A549 (cell line): ENCODE measurements around the gene PRDM12. TPM values are rescaled to one million over a fixed set of nuclear protein-coding genes. Genes with fewer than 3 reads are reported as not detected.
A peak's percentile ranks its signal among the peaks of the same experiment; 100 is the strongest.

ENCODE experiments used
- ATAC-seq, 2 experiments: fragments of 200-7000 bp in 1 of 2; fragments of >200 bp in 1 of 2; cut with Nextera tagmentation in 1 of 2; cut with Tn5 transposase in 1 of 2; 3 replicates each; pipeline versions ENCODE4 v1.8.0 to v1.9.1; 2018 to 2020; ENCODE audit warnings: mild to moderate bottlenecking in 1 of 2, moderate library complexity in 1 of 2
- CTCF ChIA-PET: fragments of 300-600 bp; sonication (Branson Sonifier 250); formaldehyde crosslinking; extraction: SDS; loops from one replicate; lab custom pipeline; 2021; ENCODE audit warnings: antibody characterized with exemption, inconsistent platforms; lab: Yijun Ruan, JAX
- POLR2A ChIA-PET: fragments of 350-600 bp; formaldehyde crosslinking; extraction: SDS; loops from one replicate; lab custom pipeline; 2021; ENCODE audit warnings: antibody characterized with exemption, inconsistent platforms; lab: Yijun Ruan, JAX
- DNase-seq, 2 experiments: peaks; one replicate each; pipeline versions ENCODE4 v3.0.0 to v3.0.0-alpha.2; 2011 to 2016; ENCODE audit warnings: low read depth in 1 of 2, low spot score in 1 of 2
- FAIRE-seq: peaks from 2 replicates; lab custom pipeline; 2011; peaks lifted over from hg19 to GRCh38; lab: Jason Lieb, UNC
- H3K27ac ChIP-seq, 2 experiments: fragments of >200 bp; sonication (Bioruptor Twin); formaldehyde crosslinking; 3 replicates each; pipeline ENCODE4 v1.5.1; 2016 to 2017
- H3K4me1 ChIP-seq: fragments of >200 bp; sonication (Bioruptor Twin); formaldehyde crosslinking; 3 replicates; pipeline ENCODE4 v1.6.1; 2016
- H3K4me2 ChIP-seq: fragments of >200 bp; sonication (Bioruptor Twin); formaldehyde crosslinking; 3 replicates; pipeline ENCODE4 v1.6.1; 2016
- H3K4me3 ChIP-seq: fragments of >200 bp; sonication (Bioruptor Twin); formaldehyde crosslinking; 3 replicates; pipeline ENCODE4 v1.5.1; 2016
- H3K9me3 ChIP-seq: fragments of >200 bp; sonication (Bioruptor Twin); formaldehyde crosslinking; 3 replicates; pipeline ENCODE4 v1.6.1; 2016
- CBX2 ChIP-seq: fragments of 200-600 bp; sonication (generic); IDR thresholded peaks from 2 replicates; pipeline ENCODE4 v1.6.1; 2016; ENCODE audit warnings: low read depth, mild to moderate bottlenecking, borderline replicate concordance
- CBX8 ChIP-seq: fragments of 200-600 bp; sonication (generic); IDR thresholded peaks from 2 replicates; pipeline ENCODE4 v1.6.1; 2016
- CHD4 ChIP-seq: fragments of 200-600 bp; sonication (generic); IDR thresholded peaks from 2 replicates; pipeline ENCODE4 v1.6.1; 2016; ENCODE audit warnings: antibody characterized with exemption, mild to moderate bottlenecking, borderline replicate concordance
- E2F6 ChIP-seq: IDR thresholded peaks from 2 replicates; pipeline ENCODE4 v1.6.1; 2012; ENCODE audit warnings: low read depth, borderline replicate concordance
- EHF ChIP-seq: fragments of 250-450 bp; sonication (Bioruptor Pico); IDR thresholded peaks from 2 replicates; pipeline ENCODE4 v1.5.0; 2020; ENCODE audit warnings: mild to moderate bottlenecking
- FOXS1 ChIP-seq: fragments of 250-450 bp; sonication (Bioruptor Pico); IDR thresholded peaks from 2 replicates; pipeline ENCODE4 v1.5.0; 2020; ENCODE audit warnings: mild to moderate bottlenecking, moderate library complexity
- GATA3 ChIP-seq: IDR thresholded peaks from 2 replicates; pipeline ENCODE4 v1.6.1; 2012; ENCODE audit warnings: borderline replicate concordance
- HDAC2 ChIP-seq: fragments of 200-600 bp; sonication (generic); IDR thresholded peaks from 2 replicates; pipeline ENCODE4 v1.6.1; 2016
- HEYL ChIP-seq: fragments of 250-450 bp; sonication (Bioruptor Pico); IDR thresholded peaks from 2 replicates; pipeline ENCODE4 v1.8.0; 2021; ENCODE audit warnings: mild to moderate bottlenecking, moderate library complexity
- HOXB13 ChIP-seq: fragments of 250-450 bp; sonication (Bioruptor Pico); IDR thresholded peaks from 2 replicates; pipeline ENCODE4 v1.5.0; 2020; ENCODE audit warnings: low read depth, mild to moderate bottlenecking, moderate library complexity
- HOXB5 ChIP-seq: fragments of 250-450 bp; sonication (Bioruptor Pico); IDR thresholded peaks from 2 replicates; pipeline ENCODE4 v1.5.0; 2020; ENCODE audit warnings: mild to moderate bottlenecking, moderate library complexity
- JUN ChIP-seq, 2 experiments: fragments of >200 bp; sonication (Bioruptor Twin); formaldehyde crosslinking; IDR thresholded peaks; 2 replicates in 1 of 2; 3 replicates in 1 of 2; pipeline ENCODE4 v1.6.1; 2016 to 2017
- KDM1A ChIP-seq: fragments of 200-600 bp; sonication (generic); IDR thresholded peaks from 2 replicates; pipeline ENCODE4 v1.6.1; 2016; ENCODE audit warnings: low read depth, mild to moderate bottlenecking
- MYC ChIP-seq: IDR thresholded peaks from 2 replicates; pipeline ENCODE4 v1.6.1; 2012; ENCODE audit warnings: mild to moderate bottlenecking, inconsistent platforms, low read length, improper control_type of control experiment, borderline replicate concordance
- NFE2L2 ChIP-seq: fragments of 150-350 bp; conservative IDR thresholded peaks from 2 replicates; pipeline ENCODE4 v1.6.1; 2014; ENCODE audit warnings: low read length
- POLR2AphosphoS2 ChIP-seq: conservative IDR thresholded peaks from 2 replicates; pipeline ENCODE4 v1.6.1; 2012; ENCODE audit warnings: low read length, improper control_type of control experiment, inconsistent platforms
- RARB ChIP-seq: fragments of 250-450 bp; sonication (Bioruptor Pico); IDR thresholded peaks from 2 replicates; pipeline ENCODE4 v1.8.0; 2021; ENCODE audit warnings: mild to moderate bottlenecking, moderate library complexity
- SMC3 ChIP-seq: fragments of >200 bp; sonication (Bioruptor Twin); formaldehyde crosslinking; IDR thresholded peaks from 3 replicates; pipeline ENCODE4 v1.6.1; 2018; ENCODE audit warnings: inconsistent platforms
- ZC3H11A ChIP-seq: fragments of 450-650 bp; IDR thresholded peaks from 2 replicates; pipeline ENCODE4 v1.6.1; 2014; ENCODE audit warnings: antibody characterized with exemption, mild to moderate bottlenecking
- ZFP36 ChIP-seq: fragments of 450-650 bp; IDR thresholded peaks from 2 replicates; pipeline ENCODE4 v1.6.1; 2014; ENCODE audit warnings: borderline replicate concordance; ENCODE audit not compliant: partially characterized antibody
- ZNF302 ChIP-seq: fragments of 250-450 bp; sonication (Bioruptor Pico); IDR thresholded peaks from 2 replicates; pipeline ENCODE4 v1.9.0; 2021; ENCODE audit warnings: inconsistent platforms, mild to moderate bottlenecking, moderate library complexity
- WGBS: methylation state at CpG from one replicate; pipeline ENCODE4 v1.1.6; 2017; ENCODE audit errors: missing lambda C conversion rate; 5-methylcytosine and 5-hydroxymethylcytosine counted together
- polyA plus RNA-seq, 4 experiments: library from polyadenylated mRNA; depleted of rRNA in 3 of 4; stranded (reverse); fragments of >200 nt; fragmentation: RNase III in 1 of 4; extraction: RNeasy Plus Mini Kit Qiagen cat#74134 plus additional on column Dnase treatment in 1 of 4; gene quantifications; 2 replicates in 3 of 4; 3 replicates in 1 of 4; pipeline ENCODE4 v1.2.3, GENCODE V29; 2011 to 2017
- TF ChIP-seq, protein P1 (sequence below): IDR thresholded peaks from 2 replicates; pipeline ENCODE4 v1.6.1; 2012
- TF ChIP-seq, protein P2 (sequence below): fragments of 200-600 bp; sonication (generic); IDR thresholded peaks from 2 replicates; pipeline ENCODE4 v1.6.1; 2016; ENCODE audit warnings: antibody characterized with exemption, mild to moderate bottlenecking, moderate library complexity
- TF ChIP-seq, protein P3 (sequence below): fragments of >200 bp; sonication (Bioruptor Twin); formaldehyde crosslinking; IDR thresholded peaks from 3 replicates; pipeline ENCODE4 v1.6.1; 2016
- TF ChIP-seq, protein P4 (sequence below): fragments of >200 bp; sonication (Bioruptor Twin); formaldehyde crosslinking; IDR thresholded peaks from 2 replicates; pipeline ENCODE4 v1.6.1; 2016

Gene PRDM12
- polyA plus RNA-seq, 2 of the 4 experiments (the other 2 are of a cell fraction), result 0.09 to 0.17 TPM

DNA sequence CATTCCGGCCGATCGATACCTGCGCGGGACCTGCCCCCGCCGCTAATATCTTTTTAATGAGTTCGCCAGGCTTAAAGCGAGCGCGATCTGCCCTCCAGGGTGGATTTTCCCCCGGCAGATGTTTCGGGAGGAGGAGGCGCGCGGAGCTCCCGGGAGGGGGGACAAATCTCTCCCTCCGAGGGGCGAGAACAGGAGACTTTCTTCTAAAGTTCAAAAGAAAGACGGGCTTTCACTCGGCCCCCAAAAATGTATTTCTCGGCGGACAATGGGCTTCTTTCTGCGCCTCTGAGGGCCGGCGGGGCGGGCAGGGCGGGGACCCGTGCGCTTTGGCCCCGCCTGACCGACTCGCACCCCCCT lies 4.1 kb upstream of the PRDM12 start:
- peak overlapping the region; percentile 48 for H3K4me3 ChIP-seq
- WGBS, result 12% methylated on average over 15 of the region's 33 CpGs
- TF ChIP-seq JUN (IDR thresholded peaks at IDR 0.05) (no peak), NFE2L2 (no peak), GATA3 (no peak), POLR2AphosphoS2 (no peak), CBX2 (no peak), HOXB5 (CRISPR knock-in tag) (no peak), RARB (no peak), EHF (CRISPR knock-in tag) (no peak), KDM1A (no peak), SMC3 (no peak), HEYL (no peak)
- TF ChIP-seq, protein P1, sequence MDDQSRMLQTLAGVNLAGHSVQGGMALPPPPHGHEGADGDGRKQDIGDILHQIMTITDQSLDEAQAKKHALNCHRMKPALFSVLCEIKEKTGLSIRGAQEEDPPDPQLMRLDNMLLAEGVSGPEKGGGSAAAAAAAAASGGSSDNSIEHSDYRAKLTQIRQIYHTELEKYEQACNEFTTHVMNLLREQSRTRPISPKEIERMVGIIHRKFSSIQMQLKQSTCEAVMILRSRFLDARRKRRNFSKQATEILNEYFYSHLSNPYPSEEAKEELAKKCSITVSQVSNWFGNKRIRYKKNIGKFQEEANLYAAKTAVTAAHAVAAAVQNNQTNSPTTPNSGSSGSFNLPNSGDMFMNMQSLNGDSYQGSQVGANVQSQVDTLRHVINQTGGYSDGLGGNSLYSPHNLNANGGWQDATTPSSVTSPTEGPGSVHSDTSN, result no peak
- TF ChIP-seq, protein P2, sequence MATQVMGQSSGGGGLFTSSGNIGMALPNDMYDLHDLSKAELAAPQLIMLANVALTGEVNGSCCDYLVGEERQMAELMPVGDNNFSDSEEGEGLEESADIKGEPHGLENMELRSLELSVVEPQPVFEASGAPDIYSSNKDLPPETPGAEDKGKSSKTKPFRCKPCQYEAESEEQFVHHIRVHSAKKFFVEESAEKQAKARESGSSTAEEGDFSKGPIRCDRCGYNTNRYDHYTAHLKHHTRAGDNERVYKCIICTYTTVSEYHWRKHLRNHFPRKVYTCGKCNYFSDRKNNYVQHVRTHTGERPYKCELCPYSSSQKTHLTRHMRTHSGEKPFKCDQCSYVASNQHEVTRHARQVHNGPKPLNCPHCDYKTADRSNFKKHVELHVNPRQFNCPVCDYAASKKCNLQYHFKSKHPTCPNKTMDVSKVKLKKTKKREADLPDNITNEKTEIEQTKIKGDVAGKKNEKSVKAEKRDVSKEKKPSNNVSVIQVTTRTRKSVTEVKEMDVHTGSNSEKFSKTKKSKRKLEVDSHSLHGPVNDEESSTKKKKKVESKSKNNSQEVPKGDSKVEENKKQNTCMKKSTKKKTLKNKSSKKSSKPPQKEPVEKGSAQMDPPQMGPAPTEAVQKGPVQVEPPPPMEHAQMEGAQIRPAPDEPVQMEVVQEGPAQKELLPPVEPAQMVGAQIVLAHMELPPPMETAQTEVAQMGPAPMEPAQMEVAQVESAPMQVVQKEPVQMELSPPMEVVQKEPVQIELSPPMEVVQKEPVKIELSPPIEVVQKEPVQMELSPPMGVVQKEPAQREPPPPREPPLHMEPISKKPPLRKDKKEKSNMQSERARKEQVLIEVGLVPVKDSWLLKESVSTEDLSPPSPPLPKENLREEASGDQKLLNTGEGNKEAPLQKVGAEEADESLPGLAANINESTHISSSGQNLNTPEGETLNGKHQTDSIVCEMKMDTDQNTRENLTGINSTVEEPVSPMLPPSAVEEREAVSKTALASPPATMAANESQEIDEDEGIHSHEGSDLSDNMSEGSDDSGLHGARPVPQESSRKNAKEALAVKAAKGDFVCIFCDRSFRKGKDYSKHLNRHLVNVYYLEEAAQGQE, result no peak
- TF ChIP-seq, protein P3, sequence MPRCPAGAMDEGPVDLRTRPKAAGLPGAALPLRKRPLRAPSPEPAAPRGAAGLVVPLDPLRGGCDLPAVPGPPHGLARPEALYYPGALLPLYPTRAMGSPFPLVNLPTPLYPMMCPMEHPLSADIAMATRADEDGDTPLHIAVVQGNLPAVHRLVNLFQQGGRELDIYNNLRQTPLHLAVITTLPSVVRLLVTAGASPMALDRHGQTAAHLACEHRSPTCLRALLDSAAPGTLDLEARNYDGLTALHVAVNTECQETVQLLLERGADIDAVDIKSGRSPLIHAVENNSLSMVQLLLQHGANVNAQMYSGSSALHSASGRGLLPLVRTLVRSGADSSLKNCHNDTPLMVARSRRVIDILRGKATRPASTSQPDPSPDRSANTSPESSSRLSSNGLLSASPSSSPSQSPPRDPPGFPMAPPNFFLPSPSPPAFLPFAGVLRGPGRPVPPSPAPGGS, result no peak
- DNase-seq, result no peak
- peak overlapping the region; percentile 98 for H3K4me2 ChIP-seq
- no peaks in the 10 kb centered on the region for H3K9me3 ChIP-seq
- FAIRE-seq, result no peak
- ATAC-seq, result no peak
- POLR2A ChIA-PET, result no interaction called here
- H3K4me1 ChIP-seq, result peaks cover 30% of the 10 kb centered on the region
- CTCF ChIA-PET, result interaction anchor here (1.3 kb wide), 1 partner anchor 22 kb away, joined by 5 read pairs; no protein-coding TSS in a partner anchor
- H3K27ac ChIP-seq, result peak overlapping the region; percentile 9 to 63; a peak in 3 of 6 replicates

DNA sequence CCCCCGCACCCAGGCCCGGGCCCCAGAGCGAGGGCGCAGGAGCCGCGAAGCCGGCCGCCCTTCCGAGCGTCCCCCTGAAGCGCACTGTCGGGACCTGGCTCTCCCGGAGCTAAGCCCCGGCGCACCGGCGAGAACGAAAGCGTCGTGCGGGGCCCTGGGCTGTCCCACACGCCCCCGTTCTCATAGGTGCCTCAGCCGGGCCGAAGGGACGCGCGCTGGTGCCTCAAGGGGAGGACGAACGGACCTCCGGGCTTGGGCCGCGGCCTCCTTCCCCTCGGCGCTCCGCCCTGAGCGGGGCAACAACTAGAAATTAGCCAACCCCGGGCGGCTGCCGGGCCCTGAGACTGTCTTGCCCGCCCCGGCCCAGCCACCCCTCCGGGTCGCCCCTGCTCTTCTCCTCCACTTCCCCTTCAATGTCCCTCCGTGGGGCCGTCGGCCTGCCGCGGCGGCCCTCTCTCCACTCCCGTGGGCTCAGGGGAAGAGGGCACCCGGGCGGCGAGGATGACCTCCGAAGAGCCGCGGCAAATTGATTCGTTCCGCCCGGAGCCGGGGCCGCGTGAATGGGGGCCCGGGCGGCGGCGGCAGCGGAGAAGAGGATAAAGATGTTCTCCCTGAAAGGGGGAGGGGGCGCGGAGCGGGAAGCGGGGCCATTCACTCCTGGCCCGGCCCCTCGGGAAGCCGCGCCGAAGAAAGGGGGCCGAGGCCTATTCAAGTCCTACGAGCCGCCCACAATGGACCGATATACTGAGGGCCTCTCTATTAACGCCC lies 3.5 kb upstream of the PRDM12 start:
- ChIA-PET POLR2A (no interaction called here), CTCF (interaction anchor here (1.3 kb wide), 1 partner anchor 21 kb away, joined by 5 read pairs; no protein-coding TSS in a partner anchor)
- no peak for FAIRE-seq
- peak overlapping the region; percentile 98 for H3K4me2 ChIP-seq
- TF ChIP-seq FOXS1 (CRISPR knock-in tag), result no peak
- no peak for DNase-seq
- H3K4me3 ChIP-seq, result peak overlapping the region; percentile 48
- H3K27ac ChIP-seq, result peak overlapping the region; percentile 9 to 63; a peak in 3 of 6 replicates
- peak in 1 of 2 experiments; percentile 50; a peak in 3 of 6 replicates for ATAC-seq
- WGBS, result 33% methylated on average over 29 of the region's 82 CpGs
- peaks cover 36% of the 10 kb centered on the region for H3K4me1 ChIP-seq
- H3K9me3 ChIP-seq, result no peaks in the 10 kb centered on the region

GRCh38 chr9:130661451-130662098 lies 2.8 kb upstream of the PRDM12 start:
- POLR2A ChIA-PET, result no interaction called here
- CTCF ChIA-PET, result interaction anchor here (1.0 kb wide), 1 partner anchor 48 kb away, joined by 3 read pairs; no protein-coding TSS in a partner anchor
- peaks cover 36% of the 10 kb centered on the region for H3K4me1 ChIP-seq
- H3K4me2 ChIP-seq, result peak overlapping the region; percentile 98
- DNase-seq, result no peak
- H3K27ac ChIP-seq, result no peak overlapping the region
- no peaks in the 10 kb centered on the region for H3K9me3 ChIP-seq
- peak overlapping the region; percentile 48; the same call in 1 of the 3 replicates for H3K4me3 ChIP-seq
- no peak for FAIRE-seq
- no peak for ATAC-seq
- WGBS, result 35% methylated on average over 35 of the region's 47 CpGs
- TF ChIP-seq HOXB13, result no peak
- TF ChIP-seq E2F6, result no peak
- no peak for TF ChIP-seq CBX8
- TF ChIP-seq HEYL, result no peak
- TF ChIP-seq CHD4, result no peak
- no peak for TF ChIP-seq EHF (CRISPR knock-in tag)
- no peak for TF ChIP-seq ZNF302 (CRISPR knock-in tag)
- no peak for TF ChIP-seq ZC3H11A
- no peak for TF ChIP-seq HDAC2
- TF ChIP-seq ZFP36, result no peak
- TF ChIP-seq, protein P4, sequence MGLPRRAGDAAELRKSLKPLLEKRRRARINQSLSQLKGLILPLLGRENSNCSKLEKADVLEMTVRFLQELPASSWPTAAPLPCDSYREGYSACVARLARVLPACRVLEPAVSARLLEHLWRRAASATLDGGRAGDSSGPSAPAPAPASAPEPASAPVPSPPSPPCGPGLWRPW, result no peak
- no peak for TF ChIP-seq MYC
